GM10847 (cell line): ENCODE data around the gene GKN2.

Source experiments
- POLR2A ChIP-seq: IDR thresholded peaks from 2 replicates; pipeline ENCODE4 v1.6.1; 2011; ENCODE audit not compliant: insufficient read length; ENCODE audit errors: extremely low read depth

GKN2 gene

DNA sequence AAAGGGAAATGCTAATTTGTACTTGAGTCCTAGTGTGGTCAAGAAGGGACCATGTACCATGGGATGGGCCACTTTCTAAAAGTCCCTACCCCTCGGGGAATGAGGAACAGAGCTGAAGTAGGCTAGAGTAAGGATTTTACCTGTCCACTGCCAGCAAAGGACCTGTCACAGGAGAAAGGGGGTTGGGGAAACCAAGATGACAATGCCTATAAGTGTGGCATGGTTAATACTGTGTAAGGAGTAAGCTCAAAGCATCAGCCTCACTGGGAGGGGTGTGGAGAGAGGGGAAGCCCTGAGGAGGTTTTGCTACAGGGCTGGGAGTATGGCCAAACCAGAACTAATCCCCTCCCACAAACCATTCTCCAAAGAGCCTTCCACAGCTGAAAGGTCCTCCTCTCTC lies 15.8 kb downstream of the GKN2 start:
- no peak for TF ChIP-seq POLR2A

- no peak for TF ChIP-seq POLR2A
These were observed 16.3 kb downstream of the GKN2 start for GRCh38 chr2:68936427-68936826.

DNA sequence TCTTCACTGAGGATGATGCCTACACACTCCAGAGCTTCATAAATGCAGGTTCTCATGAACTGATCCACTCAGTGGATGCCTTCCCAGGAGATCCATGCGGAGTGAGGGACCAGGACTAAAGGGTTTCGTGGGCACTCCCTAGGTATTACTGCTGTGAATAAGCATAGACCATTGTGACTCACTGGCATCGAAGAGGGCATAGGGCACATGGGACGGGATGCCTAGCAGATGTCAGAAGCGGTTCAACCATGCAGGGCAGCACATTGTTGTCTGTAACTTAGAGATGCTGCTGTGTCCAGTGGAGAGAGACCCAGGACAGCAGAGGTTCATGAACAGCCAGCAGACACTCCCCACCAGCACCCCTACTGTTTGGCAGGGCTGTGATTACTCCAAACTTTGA lies 17.2 kb downstream of the GKN2 start:
- no peak for TF ChIP-seq POLR2A

DNA sequence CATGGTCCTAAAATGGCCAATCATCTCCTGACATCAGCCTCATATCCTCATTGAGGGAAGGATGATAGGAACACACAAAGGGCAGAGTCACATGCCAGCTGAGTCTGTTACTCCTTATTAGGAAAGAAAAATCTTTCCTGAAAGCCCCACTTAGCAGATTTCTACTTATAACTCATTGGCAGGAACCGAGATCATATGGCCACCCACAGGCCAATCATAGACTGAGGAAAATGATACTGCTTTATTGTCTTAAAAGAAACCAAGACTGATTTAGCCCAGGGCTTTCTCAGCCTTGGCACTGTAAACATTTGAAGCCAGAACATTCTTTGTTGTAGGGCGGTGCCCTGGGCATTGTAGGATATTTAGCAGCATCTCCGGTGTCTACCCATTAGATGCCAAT lies 18.7 kb downstream of the GKN2 start:
- no peak for TF ChIP-seq POLR2A

- TF ChIP-seq POLR2A: no peak
These were observed 20.3 kb downstream of the GKN2 start for GRCh38 chr2:68932402-68932801.

DNA sequence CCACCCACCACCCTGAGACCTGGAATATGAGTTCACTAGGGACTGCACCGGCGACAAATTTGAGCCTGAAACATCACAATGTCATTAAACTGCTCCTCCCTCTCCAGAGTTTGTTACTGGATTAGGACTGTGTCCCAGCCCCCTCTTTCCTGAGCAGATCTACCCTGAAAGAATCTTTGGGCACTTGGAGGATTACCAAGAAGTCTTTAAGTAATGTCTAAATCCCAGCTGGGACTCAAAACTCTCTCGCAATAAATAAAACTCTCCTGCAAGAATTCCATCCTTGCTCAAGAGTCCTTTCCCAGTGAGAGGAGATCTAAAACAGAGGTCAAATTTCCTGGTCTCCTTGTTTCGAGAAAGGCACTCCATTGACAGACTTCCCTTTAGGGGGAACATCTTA lies 20.9 kb downstream of the GKN2 start:
- no peak for TF ChIP-seq POLR2A

DNA sequence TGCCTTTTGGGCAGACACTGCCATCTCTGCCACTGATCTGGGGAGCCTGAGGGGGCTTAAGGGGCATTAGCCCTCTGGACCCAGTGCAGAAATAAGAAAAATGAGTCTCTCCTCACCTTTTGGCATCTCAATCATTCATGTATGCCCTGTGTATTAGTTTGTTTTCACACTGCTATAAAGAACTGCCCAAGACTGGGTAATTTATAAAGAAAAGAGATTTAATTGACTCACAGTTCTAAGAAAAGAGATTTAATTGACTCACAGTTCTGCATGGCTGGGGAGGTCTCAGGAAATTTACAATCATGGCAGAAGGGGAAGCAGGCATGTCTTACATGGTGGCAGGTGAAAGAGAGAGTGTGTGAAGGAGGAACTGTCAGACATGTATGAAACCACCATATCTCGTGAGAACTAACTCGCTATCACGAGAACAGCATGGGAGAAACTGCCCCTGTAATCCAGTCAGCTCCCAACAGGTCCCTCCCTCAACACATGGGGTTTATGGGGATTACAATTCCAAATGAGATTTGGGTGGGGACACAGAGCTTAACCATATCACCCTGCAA lies 21.5 kb downstream of the GKN2 start:
- TF ChIP-seq POLR2A: no peak

DNA sequence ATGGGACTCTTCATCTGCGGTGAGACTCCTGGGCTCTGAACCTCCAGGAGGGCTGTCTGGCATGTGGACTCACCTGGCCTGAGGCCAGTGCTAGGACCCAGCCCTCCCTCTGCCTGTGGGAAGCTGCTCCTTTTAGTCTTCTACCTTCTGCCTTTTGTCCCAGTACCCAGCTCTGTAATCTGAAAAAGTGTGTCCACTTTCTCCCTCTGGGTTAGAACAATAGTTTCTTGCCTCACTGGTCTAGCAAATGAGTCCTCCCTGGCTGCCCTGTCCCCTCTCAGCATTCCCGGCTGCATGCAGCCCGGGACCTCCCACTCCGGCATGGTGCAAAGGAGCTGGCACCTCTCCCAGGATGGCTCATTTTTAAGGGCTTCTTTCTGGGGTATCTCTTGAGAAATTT lies 25.9 kb downstream of the GKN2 start:
- no peak for TF ChIP-seq POLR2A

DNA sequence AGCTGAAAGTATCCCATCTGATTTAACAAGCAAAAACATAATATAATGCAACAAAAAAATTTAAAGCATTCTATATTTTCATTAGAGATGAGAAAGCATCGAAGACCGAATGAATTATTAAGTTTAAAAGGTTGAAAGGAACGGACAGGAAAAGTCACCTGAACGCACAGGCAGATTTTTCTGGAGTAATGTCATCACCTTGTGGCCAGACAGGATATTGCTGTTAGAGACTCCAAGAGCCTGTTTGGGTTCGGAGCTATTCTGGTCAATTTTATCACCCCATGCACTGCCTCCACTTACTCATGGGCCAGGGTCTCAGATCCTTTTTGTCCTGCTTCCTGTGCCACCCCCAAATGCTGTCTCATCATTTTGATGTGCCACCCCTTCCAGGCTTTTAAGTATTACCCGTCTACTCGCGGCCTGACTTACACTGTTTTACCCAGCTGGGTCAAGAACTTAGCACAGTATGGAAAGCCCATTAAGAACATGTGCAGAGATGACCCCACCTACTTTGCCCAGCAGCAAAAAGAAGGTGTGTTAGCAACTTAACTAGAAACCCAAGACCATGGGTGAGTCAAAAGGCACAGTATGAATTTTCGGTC lies 27.3 kb downstream of the GKN2 start:
- TF ChIP-seq POLR2A: no peak

DNA sequence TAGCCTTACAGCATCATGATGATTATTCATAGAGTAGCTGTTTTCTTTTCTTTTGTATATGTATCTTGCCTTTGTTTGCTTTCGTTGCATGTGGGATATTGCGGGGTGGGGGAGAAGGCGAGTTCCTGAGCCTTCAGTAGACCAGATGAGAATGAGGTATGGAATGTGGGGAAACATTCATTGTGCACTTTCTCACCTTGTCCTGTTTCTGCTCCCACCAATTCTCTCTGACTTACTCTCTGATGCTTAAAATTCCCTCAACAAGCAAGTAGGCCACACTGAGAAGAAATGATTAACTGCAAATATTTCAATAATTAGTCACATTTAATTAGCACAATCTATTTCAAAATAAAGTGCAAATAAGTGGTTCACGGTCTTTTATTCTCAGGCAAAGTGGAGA lies 31.0 kb downstream of the GKN2 start:
- TF ChIP-seq POLR2A: no peak

- TF ChIP-seq POLR2A: no peak
These were observed 32.1 kb downstream of the GKN2 start for GRCh38 chr2:68920481-68921170.

GRCh38 chr2:68918497-68918896 lies 34.2 kb downstream of the GKN2 start:
- TF ChIP-seq POLR2A: no peak

- TF ChIP-seq POLR2A: no peak
These were observed 35.5 kb downstream of the GKN2 start for GRCh38 chr2:68917034-68917718.

GRCh38 chr2:68916226-68916625 lies 36.5 kb downstream of the GKN2 start:
- no peak for TF ChIP-seq POLR2A

GRCh38 chr2:68915393-68915792 lies 37.3 kb downstream of the GKN2 start:
- no peak for TF ChIP-seq POLR2A

GRCh38 chr2:68913359-68913758 lies 39.3 kb downstream of the GKN2 start:
- no peak for TF ChIP-seq POLR2A

DNA sequence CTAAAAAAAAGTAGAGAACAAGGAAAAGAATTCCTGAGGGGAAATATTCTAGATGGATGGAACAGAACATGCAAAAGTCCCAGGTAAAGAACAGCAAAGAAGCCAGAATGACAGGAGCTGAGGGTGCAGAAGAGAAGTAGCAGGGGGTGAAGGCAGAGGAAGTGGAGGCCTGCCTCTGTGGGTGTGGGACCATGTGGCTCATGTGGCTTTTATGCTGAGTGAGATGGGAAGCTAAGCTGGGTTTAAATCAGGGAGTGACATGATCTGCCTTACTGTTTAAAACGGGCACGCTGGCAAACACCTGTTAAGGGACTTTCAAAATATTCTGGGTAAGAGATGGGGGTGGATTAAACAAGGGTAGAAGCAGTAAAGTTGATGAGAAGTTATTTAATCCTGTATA lies 40.0 kb downstream of the GKN2 start:
- TF ChIP-seq POLR2A: no peak

DNA sequence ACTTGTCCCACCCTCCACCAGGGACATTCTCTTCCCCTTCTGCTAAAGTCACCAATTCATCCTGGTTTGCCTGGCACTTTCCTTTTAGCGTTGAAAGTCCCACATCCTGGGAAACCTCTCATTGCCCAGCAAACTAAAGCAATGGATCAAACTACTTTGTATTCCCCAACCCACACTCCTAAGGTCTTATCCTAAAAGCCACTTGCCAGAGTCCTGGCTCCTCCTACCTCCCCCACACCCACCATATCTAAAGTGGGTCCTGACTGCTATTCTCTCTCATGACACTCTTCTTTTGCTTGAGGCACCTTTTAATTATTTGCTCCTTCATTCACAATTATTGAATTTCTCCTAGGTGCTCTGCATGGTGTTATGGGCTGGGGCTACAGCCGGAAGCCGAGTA lies 40.6 kb downstream of the GKN2 start:
- TF ChIP-seq POLR2A: no peak
